OCI-LY1 (cell line): Measurements from ENCODE around the gene ZNF485.
"Not testable (repeated sequence)": the region's sequence is repeated elsewhere in the genome, so short reads cannot be mapped to it uniquely, and the experiment has no call there.

Source experiments
- H2AFZ ChIP-seq: fragments of 200-600 bp; sonication (generic), shearing (Covaris generic); 2 replicates; pipeline ENCODE4 v1.6.0; 2014; ENCODE audit warnings: antibody characterized with exemption, mild to moderate bottlenecking, low read length
- H3F3A ChIP-seq: fragments of 200-600 bp; sonication (generic), shearing (Covaris generic); 2 replicates; pipeline ENCODE4 v1.6.0; 2014; ENCODE audit warnings: mild to moderate bottlenecking, antibody characterized with exemption, low read length, moderate library complexity; ENCODE audit not compliant: insufficient read depth
- H3K27ac ChIP-seq: fragments of 200-600 bp; sonication (generic); 2 replicates; pipeline ENCODE4 v1.5.1; 2014; ENCODE audit warnings: low read length, mixed run types, mild to moderate bottlenecking, low read depth; ENCODE audit not compliant: poor library complexity, severe bottlenecking
- H3K27me3 ChIP-seq: fragments of 200-600 bp; sonication (generic); 2 replicates; pipeline ENCODE4 v1.6.0; 2014; ENCODE audit warnings: antibody characterized with exemption, mild to moderate bottlenecking, low read length, moderate library complexity; ENCODE audit not compliant: insufficient read depth
- H3K36me3 ChIP-seq: fragments of 200-600 bp; sonication (generic); 2 replicates; pipeline ENCODE4 v1.6.1; 2014; ENCODE audit warnings: mild to moderate bottlenecking, antibody characterized with exemption, low read length, moderate library complexity, mixed read lengths; ENCODE audit not compliant: insufficient read depth
- H3K4me1 ChIP-seq: fragments of 200-600 bp; sonication (generic); 2 replicates; pipeline ENCODE4 v1.5.1; 2014; ENCODE audit warnings: mild to moderate bottlenecking, low read length, moderate library complexity; ENCODE audit not compliant: insufficient read depth, severe bottlenecking
- H3K4me2 ChIP-seq: fragments of 200-600 bp; sonication (generic), shearing (Covaris generic); 2 replicates; pipeline ENCODE4 v1.6.1; 2014; ENCODE audit warnings: low read length
- H3K4me3 ChIP-seq: fragments of 200-600 bp; sonication (generic); 2 replicates; pipeline ENCODE4 v1.5.1; 2014; ENCODE audit warnings: low read length, low read depth, mild to moderate bottlenecking, mixed read lengths; ENCODE audit not compliant: poor library complexity, severe bottlenecking
- H3K79me2 ChIP-seq: fragments of 200-600 bp; shearing (Covaris generic); 2 replicates; pipeline ENCODE4 v1.6.1; 2016; ENCODE audit warnings: mixed run types, low read length, mixed read lengths; ENCODE audit not compliant: insufficient read depth
- H3K9ac ChIP-seq: fragments of 200-600 bp; sonication (generic), shearing (Covaris generic); 2 replicates; pipeline ENCODE4 v1.6.1; 2014; ENCODE audit warnings: mild to moderate bottlenecking, low read length, mixed read lengths
- H3K9me2 ChIP-seq: fragments of 200-600 bp; sonication (generic), shearing (Covaris generic); 2 replicates; pipeline ENCODE4 v1.6.1; 2014; ENCODE audit warnings: low read depth, mild to moderate bottlenecking, low read length, mixed read lengths
- H3K9me3 ChIP-seq: fragments of 200-600 bp; shearing (Covaris generic); 2 replicates; pipeline ENCODE4 v1.6.1; 2014; ENCODE audit warnings: low read length, mixed read lengths
- H4K20me1 ChIP-seq: fragments of 200-600 bp; sonication (generic), shearing (Covaris generic); 2 replicates; pipeline ENCODE4 v1.6.0; 2016; ENCODE audit warnings: mild to moderate bottlenecking, low read length; ENCODE audit not compliant: insufficient read depth
- EZH2 ChIP-seq: fragments of 200-600 bp; sonication (generic), shearing (Covaris generic); IDR thresholded peaks from 2 replicates; pipeline ENCODE4 v1.8.0; 2017; ENCODE audit warnings: borderline replicate concordance, mixed run types, mild to moderate bottlenecking, antibody characterized with exemption, low read length, moderate library complexity, mixed read lengths
- TF ChIP-seq, protein P1 (sequence below): fragments of 200-600 bp; sonication (generic), shearing (Covaris generic); IDR thresholded peaks from 2 replicates; pipeline ENCODE4 v1.5.1; 2017; ENCODE audit warnings: mild to moderate bottlenecking, antibody characterized with exemption, low read length, moderate library complexity, mixed read lengths

The ZNF485 gene

DNA sequence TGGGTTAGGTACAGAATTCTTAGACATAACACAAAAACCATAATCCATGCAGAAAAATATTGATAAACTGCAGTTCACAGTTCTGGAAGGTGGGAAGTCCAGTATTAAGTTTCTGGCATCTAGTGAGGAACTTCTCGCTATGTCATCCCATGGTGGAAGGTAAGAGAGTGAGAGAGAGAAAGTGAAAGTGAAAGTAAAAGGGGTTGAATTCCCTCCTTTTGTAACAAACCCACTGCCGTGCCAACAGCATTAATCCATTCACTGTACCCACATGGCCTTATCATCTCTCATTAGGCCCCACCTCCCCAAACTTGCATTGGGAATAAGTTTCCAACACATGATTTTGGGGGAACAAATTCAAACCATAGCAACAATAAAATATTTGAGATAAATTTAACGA lies 17.1 kb downstream of the ZNF485 start:
- H3K4me1 ChIP-seq = no peaks in the 10 kb centered on the region
- no peaks in the 10 kb centered on the region for H3K36me3 ChIP-seq
- TF ChIP-seq EZH2 = no peak
- TF ChIP-seq, protein P1, sequence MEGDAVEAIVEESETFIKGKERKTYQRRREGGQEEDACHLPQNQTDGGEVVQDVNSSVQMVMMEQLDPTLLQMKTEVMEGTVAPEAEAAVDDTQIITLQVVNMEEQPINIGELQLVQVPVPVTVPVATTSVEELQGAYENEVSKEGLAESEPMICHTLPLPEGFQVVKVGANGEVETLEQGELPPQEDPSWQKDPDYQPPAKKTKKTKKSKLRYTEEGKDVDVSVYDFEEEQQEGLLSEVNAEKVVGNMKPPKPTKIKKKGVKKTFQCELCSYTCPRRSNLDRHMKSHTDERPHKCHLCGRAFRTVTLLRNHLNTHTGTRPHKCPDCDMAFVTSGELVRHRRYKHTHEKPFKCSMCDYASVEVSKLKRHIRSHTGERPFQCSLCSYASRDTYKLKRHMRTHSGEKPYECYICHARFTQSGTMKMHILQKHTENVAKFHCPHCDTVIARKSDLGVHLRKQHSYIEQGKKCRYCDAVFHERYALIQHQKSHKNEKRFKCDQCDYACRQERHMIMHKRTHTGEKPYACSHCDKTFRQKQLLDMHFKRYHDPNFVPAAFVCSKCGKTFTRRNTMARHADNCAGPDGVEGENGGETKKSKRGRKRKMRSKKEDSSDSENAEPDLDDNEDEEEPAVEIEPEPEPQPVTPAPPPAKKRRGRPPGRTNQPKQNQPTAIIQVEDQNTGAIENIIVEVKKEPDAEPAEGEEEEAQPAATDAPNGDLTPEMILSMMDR = no peak
- H3K79me2 ChIP-seq = no peaks in the 10 kb centered on the region
- H3F3A ChIP-seq = no peaks in the 10 kb centered on the region; the same call in 1 of the 2 replicates
- no peaks in the 10 kb centered on the region for H4K20me1 ChIP-seq
- peak overlapping the region; percentile 19 for H3K4me3 ChIP-seq
- H3K27ac ChIP-seq = no peak overlapping the region
- no peaks in the 10 kb centered on the region for H3K27me3 ChIP-seq
- H3K9ac ChIP-seq = no peak overlapping the region
- H3K9me2 ChIP-seq = no peaks in the 10 kb centered on the region
- H3K9me3 ChIP-seq = peaks cover 27% of the 10 kb centered on the region; the same call in 1 of the 2 replicates
- 0 out of 2 replicates have a peak overlapping the region, but pooled peaks have one; percentile 25 for H3K4me2 ChIP-seq
- no peak overlapping the region for H2AFZ ChIP-seq

DNA sequence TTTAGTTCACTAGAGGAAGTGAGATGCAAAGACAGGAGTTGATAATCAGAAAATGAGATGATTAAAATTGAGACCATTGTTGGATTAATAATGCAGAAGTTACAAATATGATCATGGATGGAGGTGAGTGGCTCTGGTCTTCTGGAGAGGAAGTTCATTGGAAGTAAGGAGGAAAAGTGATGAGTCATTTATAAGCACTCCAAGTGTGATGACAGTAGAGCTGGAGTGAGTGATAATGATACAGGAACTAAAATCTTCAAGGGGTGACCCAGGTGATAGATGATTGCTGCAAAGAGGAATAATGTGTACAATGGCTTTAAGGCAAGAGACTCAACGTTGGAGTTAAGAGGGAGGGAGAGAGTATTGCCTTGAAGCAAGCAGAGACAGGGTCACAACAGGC lies 21.7 kb downstream of the ZNF485 start:
- Histone ChIP-seq H4K20me1 (no peaks in the 10 kb centered on the region), H3K4me1 (no peaks in the 10 kb centered on the region), H2AFZ (no peak overlapping the region), H3K9me2 (no peaks in the 10 kb centered on the region), H3K4me2 (no peak overlapping the region), H3K27me3 (no peaks in the 10 kb centered on the region), H3K9ac (no peak overlapping the region), H3K79me2 (no peaks in the 10 kb centered on the region), H3K27ac (no peak overlapping the region), H3F3A (no peaks in the 10 kb centered on the region), H3K36me3 (no peaks in the 10 kb centered on the region), H3K4me3 (no peak overlapping the region), H3K9me3 (peaks cover 2% of the 10 kb centered on the region; the same call in 1 of the 2 replicates)
- TF ChIP-seq, protein P1 = no peak
- TF ChIP-seq EZH2 = no peak

DNA sequence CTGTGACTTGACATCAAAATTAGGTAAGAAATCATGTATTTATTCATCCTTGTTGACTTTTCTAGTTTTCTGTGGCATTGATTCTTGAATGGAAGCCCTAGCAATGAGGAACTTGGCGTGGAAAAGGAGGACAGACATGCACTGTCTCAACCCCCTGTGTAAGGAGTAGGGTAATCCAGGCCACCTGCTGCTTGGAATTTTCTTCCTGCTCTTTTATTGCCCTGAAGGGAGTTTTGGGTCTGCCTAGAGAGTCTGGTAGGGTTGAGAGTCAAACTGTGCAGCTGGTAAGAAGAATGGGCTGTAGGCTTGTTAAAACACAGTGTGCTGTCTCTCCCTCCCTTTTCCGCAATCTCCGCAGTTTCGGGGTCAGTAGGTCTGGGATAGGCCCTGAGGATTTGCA lies 22.7 kb downstream of the ZNF485 start:
- Histone ChIP-seq H2AFZ (no peak overlapping the region), H3K4me2 (no peak overlapping the region), H3K4me3 (no peak overlapping the region), H3K79me2 (no peaks in the 10 kb centered on the region), H3K4me1 (no peaks in the 10 kb centered on the region), H3K36me3 (no peaks in the 10 kb centered on the region), H3K9me2 (no peaks in the 10 kb centered on the region), H3K9ac (no peak overlapping the region), H3K27ac (no peak overlapping the region), H3K27me3 (no peaks in the 10 kb centered on the region), H4K20me1 (no peaks in the 10 kb centered on the region), H3F3A (no peaks in the 10 kb centered on the region), H3K9me3 (no peaks in the 10 kb centered on the region)
- no peak for TF ChIP-seq EZH2
- TF ChIP-seq, protein P1 = no peak

DNA sequence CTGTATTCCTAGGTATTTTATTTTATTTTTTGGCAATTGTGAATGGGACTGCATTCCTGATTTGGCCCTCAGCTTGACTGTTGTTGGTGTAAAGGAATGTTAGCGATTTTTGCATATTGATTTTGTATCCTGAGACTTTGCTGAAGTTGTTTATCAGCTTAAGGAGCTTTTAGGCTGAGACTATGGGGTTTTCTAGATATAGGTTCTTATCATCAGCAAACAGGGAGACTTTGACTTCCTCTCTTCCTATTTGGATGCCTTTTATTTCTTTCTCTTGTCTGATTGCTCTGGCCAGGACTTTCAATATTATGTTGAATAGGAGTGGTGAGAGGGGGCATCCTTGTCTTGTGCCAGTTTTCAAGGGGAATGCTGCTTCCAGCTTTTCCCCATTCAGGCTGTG lies 29.6 kb downstream of the ZNF485 start:
- H4K20me1 ChIP-seq, H3K9ac ChIP-seq, H3F3A ChIP-seq, H3K9me3 ChIP-seq, H3K4me3 ChIP-seq, H2AFZ ChIP-seq, H3K27me3 ChIP-seq, H3K36me3 ChIP-seq, H3K27ac ChIP-seq, H3K4me2 ChIP-seq, H3K79me2 ChIP-seq, H3K4me1 ChIP-seq, H3K9me2 ChIP-seq: not testable (repeated sequence)
